Ectodermal cell (in vitro differentiated cells): ENCODE results near the gene LRRTM3.

Experiments
- H3K27ac ChIP-seq: 2 replicates; pipeline ENCODE4 v1.7.0; 2013; ENCODE audit warnings: mild to moderate bottlenecking, low read depth, low read length; ENCODE audit not compliant: insufficient read depth, poor library complexity, severe bottlenecking
- H3K27me3 ChIP-seq: 2 replicates; pipeline ENCODE4 v1.7.0; 2013; ENCODE audit warnings: mild to moderate bottlenecking, low read length; ENCODE audit not compliant: insufficient read depth, control insufficient read depth, poor library complexity, severe bottlenecking
- H3K36me3 ChIP-seq: one replicate; pipeline ENCODE4 v1.7.0; 2013; ENCODE audit warnings: low read length; ENCODE audit not compliant: control insufficient read depth, insufficient read depth
- H3K4me1 ChIP-seq: one replicate; pipeline ENCODE4 v1.7.0; 2013; ENCODE audit warnings: low read length; ENCODE audit not compliant: control insufficient read depth, insufficient read depth
- H3K4me3 ChIP-seq: 2 replicates; pipeline ENCODE4 v1.7.0; 2013; ENCODE audit warnings: low read depth, low read length, control low read depth; ENCODE audit not compliant: insufficient read depth
- H3K9me3 ChIP-seq: 2 replicates; pipeline ENCODE4 v1.7.0; 2013; ENCODE audit warnings: mild to moderate bottlenecking, low read length, moderate library complexity; ENCODE audit not compliant: control insufficient read depth
- WGBS, 2 experiments: methylation state at CpG; one replicate each; pipeline ENCODE4 v1.1.7; 2013; ENCODE audit warnings: missing lambda C conversion rate in 2 of 2; 5-methylcytosine and 5-hydroxymethylcytosine counted together

The LRRTM3 gene

DNA sequence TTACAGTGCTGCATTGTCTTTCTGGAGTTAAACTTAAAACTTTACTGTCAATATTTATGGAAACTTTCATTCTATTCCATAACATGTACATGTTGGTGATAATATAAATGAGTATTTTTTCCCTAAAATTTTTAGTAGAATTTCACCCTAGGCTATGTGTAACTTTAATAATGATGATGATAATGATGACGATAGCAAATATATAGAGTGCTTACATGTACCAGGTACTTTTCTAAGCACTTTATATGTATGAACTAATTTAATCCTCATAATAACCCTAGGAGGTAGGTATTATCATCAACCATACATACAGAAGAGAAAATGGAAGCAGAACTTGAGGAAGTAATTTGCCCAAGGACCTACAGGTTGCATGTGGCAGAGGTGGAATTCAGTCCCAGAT, 85.6 kb downstream of the LRRTM3 start:
- Histone ChIP-seq H3K27ac (no peak overlapping the region), H3K27me3 (no peaks in the 10 kb centered on the region), H3K9me3 (no peaks in the 10 kb centered on the region), H3K36me3 (no peaks in the 10 kb centered on the region), H3K4me1 (no peaks in the 10 kb centered on the region), H3K4me3 (no peak overlapping the region)
- no CpG with 5 or more reads among the region's 1 CpG for WGBS, 2 experiments

DNA sequence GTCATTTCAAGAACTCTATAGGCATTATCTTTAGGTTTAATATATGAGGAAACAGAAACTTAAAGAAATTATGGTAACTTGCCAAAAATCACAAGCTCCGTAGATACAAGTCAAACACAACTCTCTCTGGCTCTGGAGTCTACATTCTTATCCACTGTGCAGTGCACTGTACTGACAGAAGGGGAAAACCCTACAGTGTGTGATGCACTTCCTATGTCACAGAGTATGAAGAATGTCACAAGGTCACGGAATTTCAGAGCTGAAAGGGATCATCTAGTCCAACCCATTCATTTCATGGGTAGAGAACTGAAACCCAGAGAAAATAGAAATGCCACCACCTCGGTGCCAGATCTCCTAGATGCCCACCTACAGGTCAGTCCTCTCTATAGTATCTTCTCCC, 86.1 kb downstream of the LRRTM3 start:
- H3K27me3 ChIP-seq = no peaks in the 10 kb centered on the region
- no peaks in the 10 kb centered on the region for H3K9me3 ChIP-seq
- WGBS, 2 experiments = 94 to 97% methylated on average over 2 to 3 of the region's 3 CpGs
- H3K27ac ChIP-seq = no peak overlapping the region
- H3K4me3 ChIP-seq = no peak overlapping the region
- H3K4me1 ChIP-seq = no peaks in the 10 kb centered on the region
- no peaks in the 10 kb centered on the region for H3K36me3 ChIP-seq

DNA sequence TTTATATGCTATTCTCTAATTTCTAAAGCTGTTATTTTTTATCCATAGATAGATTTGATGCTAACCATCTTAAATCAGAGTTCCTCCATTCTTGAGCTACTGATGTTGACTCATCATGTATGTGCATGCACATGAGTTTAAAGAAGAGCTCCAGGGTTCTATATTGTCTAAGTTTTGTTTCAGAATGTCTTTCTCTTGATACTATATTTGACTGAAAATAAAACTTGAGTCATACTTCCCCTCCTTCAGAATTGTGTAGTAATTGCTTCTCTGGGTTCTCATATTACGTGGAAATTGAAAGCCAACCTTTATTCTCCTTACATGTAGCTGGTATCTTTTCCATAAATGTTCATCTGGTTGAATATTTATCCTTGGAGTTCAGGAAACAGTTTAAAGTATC, 89.4 kb downstream of the LRRTM3 start:
- no peaks in the 10 kb centered on the region for H3K4me1 ChIP-seq
- WGBS, 2 experiments = 100% methylated on average over 1 of the region's 1 CpG; no CpG with 5 or more reads in 1 of the 2 experiments
- H3K9me3 ChIP-seq = no peaks in the 10 kb centered on the region
- no peak overlapping the region for H3K27ac ChIP-seq
- H3K4me3 ChIP-seq = no peak overlapping the region
- H3K27me3 ChIP-seq = no peaks in the 10 kb centered on the region
- H3K36me3 ChIP-seq = no peaks in the 10 kb centered on the region

DNA sequence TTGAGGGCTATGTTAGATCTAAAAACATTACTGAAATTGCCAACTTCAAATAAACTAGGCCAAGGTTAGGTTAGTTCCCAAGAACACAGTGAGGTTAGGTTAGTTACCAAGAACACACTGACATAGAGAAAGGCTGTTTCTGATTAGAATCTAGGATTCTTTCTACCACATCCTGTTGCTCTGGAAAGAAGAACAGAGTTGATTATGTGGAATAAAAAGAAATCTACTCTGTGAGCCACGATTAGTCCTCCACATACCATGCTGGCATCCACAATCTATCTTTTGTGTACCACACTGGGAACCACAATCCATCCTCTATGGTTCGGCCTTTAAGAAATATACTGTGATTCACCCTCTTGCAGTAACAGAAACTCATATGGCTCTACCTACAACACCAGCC, 91.4 kb downstream of the LRRTM3 start:
- H3K9me3 ChIP-seq = no peaks in the 10 kb centered on the region
- H3K27me3 ChIP-seq = no peaks in the 10 kb centered on the region
- no peak overlapping the region for H3K4me3 ChIP-seq
- H3K27ac ChIP-seq = no peak overlapping the region
- no peaks in the 10 kb centered on the region for H3K36me3 ChIP-seq
- H3K4me1 ChIP-seq = no peaks in the 10 kb centered on the region
- WGBS, 2 experiments = 92 to 100% methylated on average over 2 of the region's 2 CpGs

DNA sequence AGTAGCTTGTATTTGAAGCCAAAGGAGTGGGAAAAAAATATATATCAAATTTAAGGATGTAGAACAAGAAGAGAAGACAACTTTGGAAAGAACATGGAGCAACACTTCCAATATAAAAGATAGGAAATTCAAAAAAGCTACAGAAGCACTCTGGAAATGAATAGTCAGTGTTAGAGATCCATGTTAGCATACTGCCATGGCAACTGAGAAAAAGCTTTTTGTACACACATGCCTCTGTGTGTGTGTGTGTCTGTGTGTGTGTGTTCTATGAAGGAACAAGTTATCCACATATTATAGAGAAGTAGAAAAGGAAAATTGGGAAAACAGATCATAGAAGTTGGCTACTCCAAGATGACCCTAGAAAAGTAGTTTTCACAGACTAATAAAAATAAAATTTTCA, 96.3 kb downstream of the LRRTM3 start:
- no peaks in the 10 kb centered on the region for H3K4me1 ChIP-seq
- H3K27me3 ChIP-seq = no peaks in the 10 kb centered on the region
- H3K9me3 ChIP-seq = no peaks in the 10 kb centered on the region
- no peak overlapping the region for H3K27ac ChIP-seq
- H3K4me3 ChIP-seq = no peak overlapping the region
- H3K36me3 ChIP-seq = no peaks in the 10 kb centered on the region

DNA sequence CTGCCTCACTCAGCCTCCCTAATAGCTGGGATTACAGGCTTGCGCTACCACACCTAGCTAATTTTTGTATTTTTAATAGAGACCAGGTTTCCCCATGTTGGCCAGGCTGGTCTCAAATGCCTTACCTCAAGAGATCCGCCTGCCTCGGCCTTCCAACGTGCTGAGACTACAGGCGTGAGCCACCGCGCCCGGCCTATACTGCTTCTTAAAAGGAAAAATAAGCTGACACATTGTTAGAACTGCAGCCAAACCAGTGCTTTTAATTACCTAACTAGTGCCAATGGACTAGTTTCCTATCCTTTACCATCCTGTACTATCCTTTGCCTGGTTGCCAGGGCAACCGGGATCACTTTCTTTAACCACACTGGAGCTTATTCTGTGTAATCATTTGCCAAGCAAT, 108.0 kb downstream of the LRRTM3 start:
- Histone ChIP-seq H3K9me3 (no peaks in the 10 kb centered on the region), H3K27me3 (no peaks in the 10 kb centered on the region), H3K4me1 (no peaks in the 10 kb centered on the region), H3K4me3 (no peak overlapping the region), H3K36me3 (no peaks in the 10 kb centered on the region), H3K27ac (no peak overlapping the region)
- WGBS, 2 experiments = 91 to 92% methylated on average over 9 of the region's 9 CpGs

DNA sequence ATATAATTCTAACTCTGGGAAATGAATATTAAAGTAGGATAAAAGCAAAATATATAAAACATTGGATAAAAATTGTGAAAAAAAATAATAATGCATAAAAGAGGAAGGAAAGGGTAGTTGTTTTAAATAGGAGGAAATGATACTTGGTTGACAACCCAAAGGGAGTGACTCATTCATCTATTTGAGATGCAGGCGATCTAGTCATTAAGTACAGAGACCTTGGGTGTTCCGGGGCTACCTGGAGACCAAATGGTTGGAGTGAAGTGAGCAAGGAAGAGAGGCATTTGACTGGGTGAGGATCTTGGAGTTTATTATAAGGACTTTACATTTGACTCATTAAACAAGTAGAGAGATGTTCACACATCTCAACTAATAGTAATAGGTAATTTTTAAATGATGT, 111.0 kb downstream of the LRRTM3 start:
- Histone ChIP-seq H3K36me3 (no peaks in the 10 kb centered on the region), H3K4me1 (no peaks in the 10 kb centered on the region), H3K9me3 (no peaks in the 10 kb centered on the region), H3K27ac (no peak overlapping the region), H3K4me3 (no peak overlapping the region), H3K27me3 (no peaks in the 10 kb centered on the region)
- 48 to 51% methylated on average over 2 of the region's 2 CpGs for whole genome bisulfite sequencing, 2 experiments

DNA sequence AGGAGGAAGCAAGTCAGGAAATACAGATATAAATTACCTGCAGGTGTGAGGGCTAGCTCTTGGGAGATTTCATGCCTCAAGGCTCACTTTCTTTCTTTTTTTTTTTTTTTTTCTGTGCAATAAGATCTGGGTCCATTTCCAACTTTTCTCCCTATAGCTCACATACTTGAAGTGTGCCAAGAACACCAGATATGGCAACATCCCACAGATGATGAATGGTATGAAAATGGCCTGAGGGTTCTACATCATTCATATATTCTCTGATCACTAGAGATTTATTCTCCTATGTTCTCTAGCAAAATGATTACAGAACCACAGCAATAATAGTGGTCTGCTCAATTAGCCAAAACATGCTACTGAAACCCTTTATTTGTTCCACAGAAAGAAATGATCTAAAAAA, 117.2 kb downstream of the LRRTM3 start:
- H3K4me3 ChIP-seq = no peak overlapping the region
- H3K4me1 ChIP-seq = no peaks in the 10 kb centered on the region
- no peaks in the 10 kb centered on the region for H3K36me3 ChIP-seq
- no peak overlapping the region for H3K27ac ChIP-seq
- H3K9me3 ChIP-seq = no peaks in the 10 kb centered on the region
- H3K27me3 ChIP-seq = no peaks in the 10 kb centered on the region

DNA sequence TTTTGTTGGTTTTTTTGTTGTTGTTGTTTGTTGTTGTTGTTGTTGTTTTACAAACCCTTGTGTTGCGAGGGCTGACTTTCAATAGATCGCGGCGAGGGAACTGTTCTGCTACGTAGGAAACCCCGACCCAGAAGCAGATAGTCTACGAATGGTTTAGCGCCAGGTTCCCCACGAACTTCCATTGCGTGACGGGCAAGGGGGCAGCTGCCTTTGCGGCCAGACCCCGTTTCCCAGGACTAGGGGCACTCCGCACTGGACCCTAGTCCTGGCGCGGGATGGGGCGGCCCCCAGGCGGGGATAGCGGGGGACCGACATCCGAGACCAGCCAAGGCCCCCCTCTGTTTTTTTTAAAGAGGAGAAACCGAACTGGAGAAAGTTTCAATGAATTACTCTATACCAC, 119.6 kb downstream of the LRRTM3 start:
- no peaks in the 10 kb centered on the region for H3K27me3 ChIP-seq
- no peaks in the 10 kb centered on the region for H3K9me3 ChIP-seq
- no peak overlapping the region for H3K27ac ChIP-seq
- no peak overlapping the region for H3K4me3 ChIP-seq
- no peaks in the 10 kb centered on the region for H3K36me3 ChIP-seq
- 95 to 96% methylated on average over 22 of the region's 22 CpGs for WGBS, 2 experiments
- no peaks in the 10 kb centered on the region for H3K4me1 ChIP-seq

DNA sequence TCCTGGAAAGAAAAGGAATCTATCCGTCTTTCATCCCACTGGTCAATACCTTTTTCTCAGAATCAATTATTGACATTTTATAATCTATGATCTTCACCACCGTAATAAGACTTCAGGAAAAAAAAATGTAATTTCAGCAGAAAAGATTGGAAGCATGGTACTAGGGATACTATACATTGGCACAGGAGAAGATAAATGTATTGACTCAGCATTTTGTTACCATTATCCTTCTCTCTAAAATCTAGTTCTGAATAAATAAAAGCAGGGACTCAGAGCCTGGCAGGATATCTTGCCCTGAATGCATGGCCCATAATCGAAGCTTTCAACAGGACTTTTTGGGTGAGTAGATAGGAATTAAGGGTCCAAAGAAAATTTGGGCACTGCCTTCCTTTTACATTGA, 120.7 kb downstream of the LRRTM3 start:
- 94 to 96% methylated on average over 2 to 3 of the region's 3 CpGs for WGBS, 2 experiments
- H3K27ac ChIP-seq = no peak overlapping the region
- no peaks in the 10 kb centered on the region for H3K36me3 ChIP-seq
- no peaks in the 10 kb centered on the region for H3K27me3 ChIP-seq
- H3K4me1 ChIP-seq = no peaks in the 10 kb centered on the region
- H3K9me3 ChIP-seq = no peaks in the 10 kb centered on the region
- no peak overlapping the region for H3K4me3 ChIP-seq

DNA sequence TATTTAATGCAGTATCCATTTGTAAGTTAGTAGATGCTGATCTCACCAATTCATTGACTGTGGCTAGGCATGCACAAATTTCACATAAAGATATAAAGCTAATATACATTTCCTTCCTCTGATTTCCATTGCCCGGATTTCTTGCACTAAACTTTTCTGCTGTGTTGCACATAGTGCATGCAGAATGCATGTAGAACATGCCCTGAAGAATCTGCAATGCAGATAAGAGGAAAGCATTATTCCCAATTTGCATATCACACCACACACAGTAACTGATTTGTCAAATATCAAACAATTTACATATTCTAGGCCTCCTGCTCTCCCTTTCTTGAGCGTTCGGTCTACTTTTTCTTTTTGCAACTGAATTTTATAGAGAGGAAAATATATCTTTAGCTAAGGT, 124.2 kb downstream of the LRRTM3 start:
- Histone ChIP-seq H3K27ac (no peak overlapping the region), H3K4me1 (no peaks in the 10 kb centered on the region), H3K9me3 (no peaks in the 10 kb centered on the region)

More for the DNA sequence above, 124.2 kb downstream of the LRRTM3 start:
- Histone ChIP-seq H3K36me3 (no peaks in the 10 kb centered on the region), H3K27me3 (no peaks in the 10 kb centered on the region), H3K4me3 (no peak overlapping the region)
- WGBS, 2 experiments = 93 to 100% methylated on average over 1 to 2 of the region's 3 CpGs
